Right ventricle myocardium superior (tissue), 1 donor: Measurements from ENCODE around the gene ADAP1. TPM values are rescaled to one million over a fixed set of nuclear protein-coding genes. Genes with fewer than 3 reads are reported as not detected.

Experiments
- ATAC-seq: fragments of 200-7000 bp; cut with Tn5 transposase; one replicate; pipeline ENCODE4 v1.9.1; 2020; ENCODE audit warnings: mild to moderate bottlenecking; ENCODE audit not compliant: poor library complexity
- DNase-seq: peaks from one replicate; pipeline ENCODE4 v3.0.0-alpha.2; 2020
- intact Hi-C: fragments of 100-400 bp; cut with DNase I; formaldehyde crosslinking; loops from one replicate; pipeline ENCODE4 v1.11.2; 2022
- total RNA-seq: library from RNA; stranded (reverse); fragmentation: NEBNext Ultra II Directional; extraction: Animal tissue kit (Norgen Biotek cat#: 25700); gene quantifications from one replicate; pipeline ENCODE4 v1.2.1, GENCODE V29; 2021
- donor health status: DM: no; HTN: yes; CAD: no; lungs with severe emphysema.

Gene ADAP1
- total RNA-seq, 1 donor from 2014 or later, result 6.4 TPM

GRCh38 chr7:990933-991728 lies 36.7 kb upstream of the ADAP1 start:
- intact Hi-C loops, result no loop called here
- ATAC-seq (no peak), DNase-seq (no peak)

- no peak for DNase-seq
These were observed 36.0 kb upstream of the ADAP1 start for GRCh38 chr7:990352-990932.

DNA sequence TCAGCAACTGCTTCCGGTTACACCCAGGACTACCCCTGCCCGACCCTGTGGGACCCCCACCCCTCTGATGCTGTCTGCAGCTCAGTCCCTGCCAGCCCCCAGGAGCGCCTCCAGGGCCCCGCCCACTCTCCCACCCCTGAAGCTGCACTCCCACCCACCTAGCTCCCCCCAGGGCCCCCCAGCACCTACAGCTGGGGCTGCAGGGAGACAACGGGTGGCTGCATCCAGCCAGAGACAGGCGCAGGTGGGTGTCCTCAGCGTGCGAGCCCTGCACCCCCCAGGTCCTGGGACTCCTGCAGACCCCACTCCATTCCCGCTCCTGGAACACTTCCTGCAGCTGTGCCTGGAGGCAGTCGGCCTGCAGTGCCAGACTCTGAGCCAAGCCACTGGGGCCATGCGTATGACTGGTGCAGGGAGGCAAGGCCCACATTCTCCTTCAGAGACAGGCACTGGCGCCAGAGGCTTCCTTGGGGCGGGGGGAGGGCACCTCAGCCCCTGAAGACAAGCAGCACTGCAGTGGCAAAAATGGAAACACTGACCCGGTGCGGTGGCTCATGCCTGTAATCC lies 34.6 kb upstream of the ADAP1 start:
- ATAC-seq, result no peak
- DNase-seq, result no peak
- intact Hi-C loops, result no loop called here

More at GRCh38 chr7:990352-990932, 36.0 kb upstream of the ADAP1 start:
- no peak for ATAC-seq
- intact Hi-C loops, result no loop called here

DNA sequence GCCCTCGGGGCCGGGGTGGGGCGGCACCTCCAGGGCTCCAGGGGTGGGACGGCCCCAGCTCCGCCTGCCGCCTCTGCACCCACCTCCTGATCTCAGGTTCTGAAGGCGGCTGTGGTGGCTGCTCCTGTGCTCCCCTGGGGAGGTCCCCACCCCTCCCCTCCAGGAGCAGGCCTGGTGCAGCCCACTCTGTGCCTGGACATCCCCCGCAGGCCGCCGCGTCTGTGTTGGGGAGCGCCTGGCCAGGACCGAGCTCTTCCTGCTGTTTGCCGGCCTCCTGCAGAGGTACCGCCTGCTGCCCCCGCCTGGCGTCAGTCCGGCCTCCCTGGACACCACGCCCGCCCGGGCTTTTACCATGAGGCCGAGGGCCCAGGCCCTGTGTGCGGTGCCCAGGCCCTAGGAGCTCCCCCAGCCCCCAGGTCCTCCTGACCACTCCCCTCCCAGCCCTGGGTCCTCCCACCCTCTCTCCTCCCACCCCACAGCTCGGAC lies 34.0 kb upstream of the ADAP1 start:
- intact Hi-C loops, result no loop called here
- DNase-seq (no peak), ATAC-seq (no peak)

GRCh38 chr7:987909-988308 lies 33.4 kb upstream of the ADAP1 start:
- no peak for DNase-seq
- intact Hi-C loops, result no loop called here
- no peak for ATAC-seq

DNA sequence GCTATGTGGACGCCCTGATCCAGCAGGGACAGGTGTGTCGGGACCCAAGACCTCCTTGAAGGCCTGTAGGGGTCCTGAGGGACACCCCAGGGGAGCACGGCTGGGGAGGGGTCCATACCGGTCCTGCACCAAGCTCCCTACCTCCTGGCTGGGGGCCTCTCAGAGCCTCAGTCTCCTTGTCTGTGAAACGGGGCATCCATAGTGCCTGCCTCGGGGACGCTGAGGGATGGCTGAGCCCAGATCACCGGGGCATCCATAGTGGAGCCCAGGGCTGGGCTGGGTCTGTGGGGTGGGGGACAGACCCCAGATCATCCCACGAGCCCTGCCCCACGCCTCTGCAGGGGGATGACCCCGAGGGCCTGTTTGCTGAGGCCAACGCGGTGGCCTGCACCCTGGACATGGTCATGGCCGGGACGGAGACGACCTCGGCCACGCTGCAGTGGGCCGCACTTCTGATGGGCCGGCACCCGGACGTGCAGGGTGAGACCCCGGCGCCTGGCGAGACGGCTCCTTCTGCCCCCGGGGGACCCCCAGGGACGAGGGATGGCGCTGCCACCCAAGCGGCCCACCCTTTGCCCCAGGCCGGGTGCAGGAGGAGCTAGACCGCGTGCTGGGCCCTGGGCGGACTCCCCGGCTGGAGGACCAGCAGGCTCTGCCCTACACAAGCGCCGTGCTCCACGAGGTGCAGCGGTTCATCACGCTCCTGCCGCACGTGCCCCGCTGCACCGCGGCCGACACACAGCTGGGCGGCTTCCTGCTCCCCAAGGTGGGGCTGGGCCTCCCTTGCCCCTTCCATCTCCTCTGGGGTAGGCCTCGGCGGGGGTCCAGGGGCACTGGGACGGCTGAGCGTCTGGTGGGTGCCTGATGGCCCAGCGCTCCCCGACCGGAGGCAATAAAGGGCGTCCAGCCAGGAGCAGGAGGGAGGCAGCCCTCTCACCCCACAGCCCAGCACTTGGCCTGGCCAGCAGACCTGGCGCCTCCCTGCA lies 32.6 kb upstream of the ADAP1 start:
- DNase-seq (no peak), ATAC-seq (no peak)
- intact Hi-C loops, result no loop called here

- ATAC-seq, result no peak
- no peak for DNase-seq
- intact Hi-C loops, result no loop called here
These were observed 31.6 kb upstream of the ADAP1 start for GRCh38 chr7:985915-986741.

DNA sequence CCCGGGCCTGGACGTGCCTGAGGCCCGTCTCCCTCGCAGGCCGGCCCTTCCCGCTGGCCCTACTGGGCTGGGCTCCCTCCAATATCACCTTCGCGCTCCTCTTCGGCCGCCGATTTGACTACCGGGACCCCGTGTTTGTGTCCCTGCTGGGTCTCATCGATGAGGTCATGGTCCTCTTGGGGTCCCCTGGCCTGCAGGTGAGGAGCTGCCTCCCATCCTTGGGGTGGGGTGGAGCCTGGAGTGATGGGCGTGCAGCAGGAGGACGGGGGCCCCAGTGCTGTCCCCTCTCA lies 30.6 kb upstream of the ADAP1 start:
- intact Hi-C loops, result no loop called here
- DNase-seq (no peak), ATAC-seq (no peak)

DNA sequence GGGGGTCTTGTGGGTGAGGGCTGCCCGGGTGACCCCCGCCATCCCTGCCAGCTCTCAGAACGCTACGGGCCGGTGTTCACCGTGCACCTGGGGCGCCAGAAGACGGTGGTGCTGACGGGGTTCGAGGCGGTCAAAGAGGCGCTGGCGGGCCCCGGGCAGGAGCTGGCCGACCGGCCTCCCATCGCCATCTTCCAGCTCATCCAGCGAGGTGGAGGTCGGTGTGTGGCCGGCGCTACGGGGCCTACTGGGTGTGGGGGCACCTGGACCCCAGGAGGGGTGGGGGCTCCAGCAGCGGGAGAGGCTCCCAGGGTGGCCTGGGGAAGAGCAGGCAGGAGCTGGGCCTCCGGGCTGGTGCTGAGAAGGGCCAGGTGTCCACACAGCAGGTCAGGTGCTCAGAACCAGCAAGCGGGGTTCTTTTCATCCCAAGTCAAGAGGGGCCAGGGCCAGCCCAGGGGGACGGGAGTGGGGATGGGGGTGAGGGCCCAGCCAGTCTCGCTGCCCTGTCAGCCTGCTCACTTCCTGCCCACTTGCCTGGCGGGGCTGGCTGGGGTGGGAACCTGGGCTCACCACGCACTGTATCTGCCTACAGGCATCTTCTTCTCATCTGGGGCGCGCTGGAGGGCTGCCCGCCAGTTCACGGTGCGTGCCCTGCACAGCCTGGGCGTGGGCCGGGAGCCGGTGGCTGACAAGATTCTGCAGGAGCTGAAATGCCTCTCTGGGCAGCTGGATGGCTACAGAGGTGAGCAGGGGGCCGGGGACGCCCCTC lies 30.1 kb upstream of the ADAP1 start:
- ATAC-seq, result no peak
- intact Hi-C loops, result no loop called here
- DNase-seq, result no peak

- DNase-seq (no peak), ATAC-seq (no peak)
- intact Hi-C loops, result no loop called here
These were observed 29.2 kb upstream of the ADAP1 start for GRCh38 chr7:983616-984071.

DNA sequence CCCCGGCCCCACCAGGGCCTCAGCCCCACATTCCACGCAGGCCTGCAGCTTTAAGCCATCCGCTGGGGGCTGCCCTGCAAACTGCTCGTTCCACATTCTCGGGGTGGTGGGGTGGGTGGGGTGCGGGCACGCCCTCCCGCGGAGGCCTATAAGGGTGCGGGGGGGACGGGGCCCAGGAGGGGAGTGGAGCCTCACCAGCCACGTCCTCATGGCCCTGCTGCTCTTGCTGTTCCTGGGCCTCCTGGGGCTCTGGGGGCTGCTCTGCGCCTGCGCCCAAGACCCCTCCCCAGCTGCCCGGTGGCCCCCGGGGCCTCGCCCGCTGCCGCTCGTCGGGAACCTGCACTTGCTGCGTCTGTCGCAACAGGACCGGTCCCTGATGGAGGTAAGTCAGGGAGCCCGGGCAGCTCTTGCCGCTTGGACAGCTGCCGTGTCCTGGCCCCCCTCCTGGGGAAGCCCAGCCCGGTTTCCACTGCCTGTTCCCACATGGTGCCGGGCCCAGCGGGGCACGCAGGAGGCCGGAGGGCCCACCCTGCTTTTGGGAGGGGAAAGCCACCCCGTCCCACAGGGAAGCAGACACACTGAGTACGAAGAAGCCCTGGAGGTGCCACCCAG lies 28.6 kb upstream of the ADAP1 start, which contains the start of gene CYP2W1:
TSS of gene CYP2W1 (plus strand) at position 178 of the 612 bp plus-strand sequence. CDS start at position 209, 31 bp downstream.
- intact Hi-C loops, result no loop called here
- no peak for ATAC-seq

DNA sequence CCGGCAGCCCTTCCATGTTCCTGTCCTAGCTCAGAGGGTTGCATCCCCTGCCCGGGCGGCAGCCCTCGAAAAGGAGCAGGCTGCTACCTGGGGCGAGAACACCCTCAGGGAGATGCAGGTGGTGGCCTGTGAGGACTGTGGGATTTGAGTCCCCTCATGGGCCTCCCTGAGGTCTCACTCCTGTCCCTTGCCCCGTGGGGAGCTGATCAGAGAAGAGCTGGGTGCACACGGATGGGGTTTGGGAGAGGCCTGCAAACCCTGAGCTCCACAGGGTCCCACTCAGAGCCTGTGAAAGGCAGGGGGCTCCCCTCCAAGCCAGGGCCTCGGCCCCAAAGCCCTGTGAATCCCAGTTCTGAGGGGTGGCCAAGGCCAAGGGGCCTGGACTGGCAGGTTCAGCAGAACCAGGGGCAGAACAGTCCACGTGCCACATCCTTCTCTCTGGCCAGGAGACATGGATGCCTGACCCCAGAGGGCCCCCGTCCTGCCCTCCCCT lies 28.1 kb upstream of the ADAP1 start:
- intact Hi-C loops, result no loop called here
- DNase-seq, result no peak
- no peak for ATAC-seq

More for the DNA sequence above, 28.6 kb upstream of the ADAP1 start, which contains the start of gene CYP2W1:
- DNase-seq, result no peak

- no peak for DNase-seq
- no peak for ATAC-seq
- intact Hi-C loops, result no loop called here
These were observed 27.5 kb upstream of the ADAP1 start for GRCh38 chr7:981793-982510.

DNA sequence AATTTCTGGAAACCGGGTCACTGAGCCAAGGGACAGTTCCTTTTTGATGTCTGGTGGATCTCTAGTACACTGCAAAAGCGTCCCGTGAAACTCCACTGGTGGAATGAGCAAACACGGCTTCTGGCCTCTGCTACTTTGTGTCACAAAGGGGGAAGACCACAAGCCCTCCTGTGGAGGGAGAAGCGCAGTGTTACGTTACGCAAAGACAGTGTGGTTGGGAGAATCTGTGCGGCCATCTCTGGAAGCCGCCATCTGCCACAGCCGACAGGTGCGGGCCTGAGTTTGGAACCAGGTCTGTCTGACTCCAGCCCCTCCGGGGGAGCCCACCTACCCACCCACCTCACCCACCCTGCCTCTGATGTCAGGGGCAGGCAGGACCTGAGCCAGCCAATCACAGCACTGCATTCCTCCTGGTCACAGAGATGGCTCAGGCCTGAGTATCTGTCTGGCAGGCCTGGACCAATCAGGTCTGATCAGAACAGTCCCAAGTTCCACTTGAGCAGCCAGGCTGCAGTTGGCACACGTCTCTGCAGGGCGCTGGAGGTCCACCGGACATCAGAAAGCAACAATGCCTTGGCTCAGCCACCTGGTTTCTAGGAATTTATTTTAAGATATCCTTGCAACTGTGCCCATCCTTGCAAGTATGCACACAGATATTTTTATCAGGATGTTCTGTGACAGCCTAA lies 25.5 kb upstream of the ADAP1 start:
- DNase-seq (no peak), ATAC-seq (no peak)
- intact Hi-C loops, result no loop called here

GRCh38 chr7:979151-979550 lies 24.7 kb upstream of the ADAP1 start:
- DNase-seq (no peak), ATAC-seq (no peak)
- intact Hi-C loops, result no loop called here
